ENCODE results near the gene POTEB3. TPM values are rescaled to one million over a fixed set of nuclear protein-coding genes. Genes with fewer than 3 reads are reported as not detected.
"Not testable (repeated sequence)": the region's sequence is repeated elsewhere in the genome, so short reads cannot be mapped to it uniquely, and the experiment has no call there.

POTEB3 gene
- not detected for total RNA-seq

DNA sequence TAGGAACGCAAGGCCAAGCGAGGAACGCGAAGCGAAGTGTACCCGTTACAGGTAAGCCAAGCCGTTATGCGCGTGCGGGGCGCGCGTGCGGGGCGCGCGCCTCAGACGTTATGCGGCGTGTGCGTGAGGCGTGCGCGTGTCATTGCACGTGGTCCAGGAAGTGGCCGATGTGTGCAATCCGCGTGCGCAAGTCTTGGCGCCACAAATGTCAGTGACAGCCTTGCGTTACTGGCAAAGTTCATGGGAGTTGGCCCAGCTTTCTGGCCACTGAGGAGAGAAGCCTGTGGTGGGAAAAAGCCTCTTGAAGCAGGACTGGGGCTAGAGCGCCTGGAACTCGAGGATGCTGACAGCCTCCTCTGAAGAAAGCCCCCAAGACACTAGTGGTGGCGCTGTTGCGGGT lies at the start of gene POTEB3:
Gene POTEB3, minus strand, starts transcription at position 101 of the 400 bp plus-strand sequence. CDS start 488 bp downstream, outside the sequence.
- H3K4me3 ChIP-seq; H3K27ac ChIP-seq; H3K36me3 ChIP-seq; in situ Hi-C loops (cut with MboI; ENCODE audit: low pct_ligation_motif_present in 1 of 4, low pct_unique_long_range_greater_than_20kb in 1 of 4, low sequenced_read_pairs in 3 of 4); H3K27me3 ChIP-seq; DNase-seq; H3K4me1 ChIP-seq; intact Hi-C loops (cut with DNase I; ENCODE audit: low total_unique reads); H3K9me3 ChIP-seq: not testable (repeated sequence)
- no CpG with 5 or more reads among the region's 35 CpGs for WGBS, 2 donors (ENCODE audit: low coverage in 1 of 2)

DNA sequence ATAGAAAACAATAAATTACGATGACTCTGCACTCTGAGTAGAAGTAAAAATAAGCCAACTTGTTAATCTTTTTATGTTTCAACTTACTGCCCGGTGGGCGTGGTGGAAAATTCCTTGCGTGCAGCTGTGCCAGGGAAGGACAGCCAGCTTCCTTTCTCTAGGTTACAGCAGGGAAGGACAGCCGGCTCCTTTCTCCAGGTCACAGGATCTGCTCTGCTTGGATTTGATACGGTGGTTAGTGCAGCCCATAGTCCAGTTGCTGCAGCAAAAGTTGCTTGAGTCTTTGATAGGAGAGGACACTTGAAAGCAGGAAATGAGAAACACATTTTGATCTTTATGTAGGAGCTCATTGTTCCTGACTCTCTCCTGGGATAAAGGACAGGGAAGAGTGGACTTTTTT lies 13.4 kb upstream of the POTEB3 start:
- DNase-seq; H3K36me3 ChIP-seq; H3K9me3 ChIP-seq; H3K4me1 ChIP-seq; H3K27me3 ChIP-seq; H3K4me3 ChIP-seq; in situ Hi-C loops (cut with MboI; ENCODE audit: low pct_ligation_motif_present in 1 of 4, low pct_unique_long_range_greater_than_20kb in 1 of 4, low sequenced_read_pairs in 3 of 4); H3K27ac ChIP-seq; intact Hi-C loops (cut with DNase I; ENCODE audit: low total_unique reads): not testable (repeated sequence)
- WGBS, 2 donors (ENCODE audit: low coverage in 1 of 2): no CpG with 5 or more reads among the region's 6 CpGs

DNA sequence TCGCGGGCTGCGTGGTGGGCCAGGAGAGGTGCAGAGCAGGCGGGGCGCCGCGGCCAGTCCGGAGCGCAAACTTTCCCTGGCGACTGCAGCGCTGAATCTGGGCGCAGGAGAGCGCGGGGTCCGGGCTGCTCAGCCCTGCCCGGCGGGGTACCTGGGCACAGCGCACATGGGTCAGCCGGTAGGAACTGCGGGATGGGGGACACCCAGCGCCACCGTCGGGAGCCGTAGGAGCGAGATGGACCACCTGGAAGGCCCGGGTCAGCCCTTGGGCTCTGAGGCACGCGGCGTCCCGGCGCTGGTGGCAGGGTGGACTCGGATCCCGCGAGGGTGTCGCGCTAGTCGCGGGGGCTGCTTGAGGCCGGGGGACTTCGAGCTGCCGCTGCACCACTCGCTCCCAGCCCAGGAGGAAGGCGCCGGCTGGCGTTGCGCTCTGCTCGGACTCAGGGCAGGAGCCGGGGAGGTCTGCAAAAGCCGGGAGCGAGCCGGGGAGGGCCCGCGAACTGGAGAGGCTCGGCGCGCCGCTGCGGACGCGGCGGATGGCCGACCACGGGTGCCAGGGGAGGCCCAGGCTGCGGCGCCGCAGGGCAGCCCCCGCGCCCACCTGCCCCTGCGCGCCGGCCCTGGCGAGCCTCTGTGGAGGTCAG lies 11.7 kb upstream of the POTEB3 start:
- H3K36me3 ChIP-seq; intact Hi-C loops (cut with DNase I; ENCODE audit: low total_unique reads); H3K4me1 ChIP-seq; H3K27ac ChIP-seq; H3K4me3 ChIP-seq; H3K9me3 ChIP-seq; H3K27me3 ChIP-seq; DNase-seq; in situ Hi-C loops (cut with MboI; ENCODE audit: low pct_ligation_motif_present in 1 of 4, low pct_unique_long_range_greater_than_20kb in 1 of 4, low sequenced_read_pairs in 3 of 4): not testable (repeated sequence)
- no CpG with 5 or more reads among the region's 72 CpGs for WGBS, 2 donors (ENCODE audit: low coverage in 1 of 2)

DNA sequence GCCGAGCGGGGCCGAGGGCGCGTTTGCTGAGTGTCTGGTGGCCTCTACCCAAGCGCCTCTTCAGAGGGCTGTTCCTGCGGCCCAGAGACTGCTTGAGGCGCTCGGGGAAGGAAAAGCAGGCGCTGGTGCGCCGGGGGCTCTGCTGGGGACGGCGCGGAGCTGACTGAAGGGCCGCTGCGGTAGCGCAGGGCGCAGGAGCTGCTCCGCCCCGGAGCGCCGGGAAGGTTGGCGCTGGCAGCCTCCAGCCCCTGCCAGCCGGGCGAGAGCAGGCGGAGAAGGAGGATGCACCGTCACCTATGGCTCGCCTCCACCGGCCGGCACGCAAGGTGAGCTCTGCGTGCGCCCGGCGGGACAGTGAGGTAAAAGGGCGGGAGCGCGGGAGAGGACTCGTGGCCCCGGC lies 11.2 kb upstream of the POTEB3 start:
- intact Hi-C loops (cut with DNase I; ENCODE audit: low total_unique reads); DNase-seq; H3K9me3 ChIP-seq; H3K4me3 ChIP-seq; H3K36me3 ChIP-seq; in situ Hi-C loops (cut with MboI; ENCODE audit: low pct_ligation_motif_present in 1 of 4, low pct_unique_long_range_greater_than_20kb in 1 of 4, low sequenced_read_pairs in 3 of 4); H3K27me3 ChIP-seq; H3K27ac ChIP-seq; H3K4me1 ChIP-seq: not testable (repeated sequence)
- WGBS, 2 donors (ENCODE audit: low coverage in 1 of 2): no CpG with 5 or more reads among the region's 41 CpGs

DNA sequence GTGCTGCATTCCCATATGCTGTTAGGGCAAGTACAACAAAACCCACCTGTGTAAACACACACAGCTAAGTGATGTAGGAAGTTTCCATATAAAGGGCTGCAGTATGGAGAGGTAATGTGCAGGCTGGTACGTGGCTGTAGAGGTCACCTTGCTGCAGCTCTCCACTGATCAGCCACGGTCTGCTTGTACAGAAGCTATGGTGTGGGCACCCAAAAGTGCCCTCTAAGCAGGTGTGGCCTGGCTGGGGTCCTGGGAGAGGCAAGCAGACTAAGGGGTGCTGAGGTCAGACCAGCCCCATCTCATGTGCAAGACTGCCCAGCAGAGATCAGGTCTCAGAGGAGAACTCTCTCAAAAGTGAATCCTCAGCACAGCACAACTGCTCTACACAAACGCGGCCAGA lies 32.9 kb downstream of the POTEB3 start:
- DNase-seq; H3K27me3 ChIP-seq; in situ Hi-C loops (cut with MboI; ENCODE audit: low pct_ligation_motif_present in 1 of 4, low pct_unique_long_range_greater_than_20kb in 1 of 4, low sequenced_read_pairs in 3 of 4); H3K4me1 ChIP-seq; H3K4me3 ChIP-seq; H3K9me3 ChIP-seq; intact Hi-C loops (cut with DNase I; ENCODE audit: low total_unique reads); H3K27ac ChIP-seq; H3K36me3 ChIP-seq: not testable (repeated sequence)
- no CpG with 5 or more reads among the region's 4 CpGs for WGBS, 2 donors (ENCODE audit: low coverage in 1 of 2)

DNA sequence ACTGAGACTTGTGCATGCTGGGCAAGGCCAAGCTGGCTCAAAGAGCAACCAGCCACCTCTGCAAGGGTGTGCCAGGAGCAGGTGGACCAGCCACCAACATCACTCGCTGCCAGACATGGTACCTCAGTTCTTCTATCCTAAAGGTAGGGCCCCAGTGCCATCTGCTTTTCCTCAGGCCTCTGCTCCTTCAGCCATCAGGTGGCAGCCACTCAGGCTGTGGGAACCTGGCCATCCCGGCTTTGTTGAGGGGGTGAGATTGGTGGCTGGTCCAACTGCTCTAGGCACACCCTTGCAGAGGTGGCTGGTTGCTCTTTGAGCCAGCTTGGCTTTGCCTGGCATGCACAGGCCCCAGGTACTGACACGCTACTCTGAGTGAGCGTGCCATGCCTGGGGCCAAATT lies 38.8 kb downstream of the POTEB3 start:
- in situ Hi-C loops (cut with MboI; ENCODE audit: low pct_ligation_motif_present in 1 of 4, low pct_unique_long_range_greater_than_20kb in 1 of 4, low sequenced_read_pairs in 3 of 4); H3K9me3 ChIP-seq; H3K4me1 ChIP-seq; intact Hi-C loops (cut with DNase I; ENCODE audit: low total_unique reads); DNase-seq; H3K36me3 ChIP-seq; H3K4me3 ChIP-seq; H3K27ac ChIP-seq; H3K27me3 ChIP-seq: not testable (repeated sequence)
- 71% methylated on average over 1 of the region's 4 CpGs; no CpG with 5 or more reads in 1 of the 2 donors for WGBS, 2 donors (ENCODE audit: low coverage in 1 of 2)

DNA sequence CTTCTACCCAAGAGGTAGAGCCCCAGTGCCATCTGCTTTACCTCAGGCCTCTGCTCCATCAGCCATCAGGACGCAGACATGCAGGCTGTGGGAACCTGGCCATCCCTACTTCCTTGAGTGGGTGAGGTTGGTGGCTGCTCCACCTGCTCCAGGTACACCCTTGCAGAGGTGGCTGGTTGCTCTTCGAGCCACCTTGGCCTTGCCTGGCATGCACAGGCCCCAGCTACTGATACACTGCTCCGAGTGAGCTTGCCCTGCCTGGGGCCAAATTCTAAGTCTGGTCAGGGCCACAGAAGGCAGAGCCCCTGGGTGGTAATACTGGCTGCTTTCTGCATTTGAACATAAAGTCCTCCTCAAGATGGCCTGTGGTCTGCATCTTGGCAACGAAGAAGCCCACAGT lies 41.2 kb downstream of the POTEB3 start:
- H3K27ac ChIP-seq; in situ Hi-C loops (cut with MboI; ENCODE audit: low pct_ligation_motif_present in 1 of 4, low pct_unique_long_range_greater_than_20kb in 1 of 4, low sequenced_read_pairs in 3 of 4); H3K4me1 ChIP-seq; DNase-seq; H3K9me3 ChIP-seq; H3K4me3 ChIP-seq; H3K36me3 ChIP-seq; intact Hi-C loops (cut with DNase I; ENCODE audit: low total_unique reads); H3K27me3 ChIP-seq: not testable (repeated sequence)
- 54% methylated on average over 2 of the region's 4 CpGs; no CpG with 5 or more reads in 1 of the 2 donors for WGBS, 2 donors (ENCODE audit: low coverage in 1 of 2)

DNA sequence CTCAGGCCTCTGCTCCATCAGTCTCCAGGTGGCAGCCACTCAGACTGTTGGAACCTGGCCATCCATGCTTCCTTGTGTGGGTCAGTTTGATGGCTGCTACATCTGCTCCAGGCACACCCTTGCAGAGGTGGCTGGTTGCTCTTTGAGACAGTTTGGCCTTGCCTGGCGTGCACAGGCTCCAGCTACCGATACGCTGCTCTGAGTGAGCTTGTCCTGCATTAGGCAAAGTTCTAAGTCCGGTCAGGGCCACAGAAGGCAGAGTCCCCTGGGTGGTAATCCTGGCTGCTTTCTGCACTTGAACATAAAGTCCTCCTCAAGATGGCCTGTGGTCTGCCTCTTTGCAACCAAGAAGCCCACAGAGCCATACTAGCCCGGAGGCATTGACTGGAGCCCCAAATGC lies 41.8 kb downstream of the POTEB3 start:
- H3K4me1 ChIP-seq; intact Hi-C loops (cut with DNase I; ENCODE audit: low total_unique reads); in situ Hi-C loops (cut with MboI; ENCODE audit: low pct_ligation_motif_present in 1 of 4, low pct_unique_long_range_greater_than_20kb in 1 of 4, low sequenced_read_pairs in 3 of 4); H3K4me3 ChIP-seq; H3K27ac ChIP-seq; DNase-seq; H3K27me3 ChIP-seq; H3K36me3 ChIP-seq; H3K9me3 ChIP-seq: not testable (repeated sequence)
- 83% methylated on average over 4 of the region's 5 CpGs; no CpG with 5 or more reads in 1 of the 2 donors for WGBS, 2 donors (ENCODE audit: low coverage in 1 of 2)

DNA sequence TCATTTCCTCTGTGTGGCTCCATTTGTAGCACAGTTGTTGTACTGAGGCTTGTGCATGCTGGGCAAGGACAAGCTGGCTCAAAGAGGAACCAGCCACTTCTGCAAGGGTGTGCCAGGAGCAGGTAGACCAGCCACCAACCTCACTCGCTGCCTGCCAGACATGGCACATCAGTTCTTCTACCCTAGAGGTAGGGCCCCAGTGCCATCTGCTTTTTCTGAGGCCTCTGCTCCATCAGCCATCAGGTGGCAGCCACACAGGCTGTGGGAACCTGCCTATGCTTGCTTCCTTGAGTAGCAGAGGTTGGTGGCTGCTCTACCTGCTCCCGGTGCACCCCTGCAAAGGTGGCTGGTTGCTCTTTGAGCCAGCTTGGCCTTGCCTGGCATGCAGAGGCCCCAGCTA lies 42.6 kb downstream of the POTEB3 start:
- H3K27ac ChIP-seq; H3K27me3 ChIP-seq; H3K9me3 ChIP-seq; H3K36me3 ChIP-seq; H3K4me1 ChIP-seq; in situ Hi-C loops (cut with MboI; ENCODE audit: low pct_ligation_motif_present in 1 of 4, low pct_unique_long_range_greater_than_20kb in 1 of 4, low sequenced_read_pairs in 3 of 4); DNase-seq; intact Hi-C loops (cut with DNase I; ENCODE audit: low total_unique reads); H3K4me3 ChIP-seq: not testable (repeated sequence)
- whole genome bisulfite sequencing, 2 donors (ENCODE audit: low coverage in 1 of 2): 88% methylated on average over 1 of the region's 2 CpGs; no CpG with 5 or more reads in 1 of the 2 donors

DNA sequence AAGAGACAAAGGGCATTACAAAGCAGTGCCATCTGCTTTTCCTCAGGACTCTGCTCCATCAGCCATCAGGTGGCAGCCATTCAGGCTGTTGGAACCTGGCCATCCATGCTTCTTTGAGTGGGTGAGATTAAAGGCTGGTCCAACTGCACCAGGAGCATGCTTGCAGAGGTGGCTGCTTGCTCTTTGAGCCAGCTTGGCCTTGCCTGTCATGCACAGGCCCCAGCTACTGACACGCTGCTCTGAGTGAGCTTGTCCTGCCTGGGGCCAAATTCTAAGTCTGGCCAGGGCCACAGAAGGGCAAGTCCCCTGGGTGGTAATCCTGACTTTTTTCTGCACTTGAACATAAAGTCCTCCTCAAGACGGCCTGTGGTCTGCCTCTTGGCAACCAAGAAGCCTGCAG lies 43.1 kb downstream of the POTEB3 start:
- H3K4me3 ChIP-seq; intact Hi-C loops (cut with DNase I; ENCODE audit: low total_unique reads); H3K9me3 ChIP-seq; H3K27ac ChIP-seq; H3K4me1 ChIP-seq; H3K27me3 ChIP-seq; in situ Hi-C loops (cut with MboI; ENCODE audit: low pct_ligation_motif_present in 1 of 4, low pct_unique_long_range_greater_than_20kb in 1 of 4, low sequenced_read_pairs in 3 of 4); H3K36me3 ChIP-seq; DNase-seq: not testable (repeated sequence)
- no CpG with 5 or more reads among the region's 2 CpGs for WGBS, 2 donors (ENCODE audit: low coverage in 1 of 2)

DNA sequence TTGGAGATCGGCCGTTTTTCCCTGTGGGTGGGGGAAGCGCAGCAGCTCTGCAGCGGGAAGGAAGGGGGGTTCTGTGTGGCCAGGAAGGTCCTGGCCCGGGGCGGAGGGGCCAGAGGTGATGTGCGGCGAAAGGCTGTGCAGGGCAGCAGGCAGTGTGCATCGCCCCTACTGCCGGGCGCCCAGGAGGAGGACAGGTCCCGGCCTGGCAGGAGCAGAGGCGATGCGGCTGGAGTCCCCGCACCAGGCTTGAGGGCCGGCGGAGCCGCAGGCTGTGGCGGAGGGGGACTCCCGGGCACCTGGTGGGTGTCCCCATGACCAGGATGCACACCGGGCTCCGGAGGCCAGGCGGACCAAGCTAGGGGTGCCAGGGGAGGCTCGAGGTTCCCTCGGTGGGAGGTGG lies 54.3 kb downstream of the POTEB3 start:
- DNase-seq; intact Hi-C loops (cut with DNase I; ENCODE audit: low total_unique reads); H3K4me3 ChIP-seq; H3K4me1 ChIP-seq; H3K9me3 ChIP-seq; H3K27me3 ChIP-seq; H3K36me3 ChIP-seq; H3K27ac ChIP-seq; in situ Hi-C loops (cut with MboI; ENCODE audit: low pct_ligation_motif_present in 1 of 4, low pct_unique_long_range_greater_than_20kb in 1 of 4, low sequenced_read_pairs in 3 of 4): not testable (repeated sequence)
- 100% methylated on average over 9 of the region's 25 CpGs; no CpG with 5 or more reads in 1 of the 2 donors for WGBS, 2 donors (ENCODE audit: low coverage in 1 of 2)
